ENCODE results near the gene SLCO4A1.
A peak's percentile ranks its signal among the peaks of the same experiment; 100 is the strongest.
"Not testable (repeated sequence)": the region's sequence is repeated elsewhere in the genome, so short reads cannot be mapped to it uniquely, and the experiment has no call there.

The SLCO4A1 gene

GRCh38 chr20:62623488-62624324 lies 18.6 kb upstream of the SLCO4A1 start:
- DNase-seq, result peak; percentile 44

GRCh38 chr20:62624325-62624690 lies 18.0 kb upstream of the SLCO4A1 start:
- no peak for DNase-seq

- DNase-seq, result no peak
Measured at GRCh38 chr20:62624719-62625453, 17.4 kb upstream of the SLCO4A1 start.

- no peak for DNase-seq
Measured at GRCh38 chr20:62625516-62625915, 16.8 kb upstream of the SLCO4A1 start.

DNA sequence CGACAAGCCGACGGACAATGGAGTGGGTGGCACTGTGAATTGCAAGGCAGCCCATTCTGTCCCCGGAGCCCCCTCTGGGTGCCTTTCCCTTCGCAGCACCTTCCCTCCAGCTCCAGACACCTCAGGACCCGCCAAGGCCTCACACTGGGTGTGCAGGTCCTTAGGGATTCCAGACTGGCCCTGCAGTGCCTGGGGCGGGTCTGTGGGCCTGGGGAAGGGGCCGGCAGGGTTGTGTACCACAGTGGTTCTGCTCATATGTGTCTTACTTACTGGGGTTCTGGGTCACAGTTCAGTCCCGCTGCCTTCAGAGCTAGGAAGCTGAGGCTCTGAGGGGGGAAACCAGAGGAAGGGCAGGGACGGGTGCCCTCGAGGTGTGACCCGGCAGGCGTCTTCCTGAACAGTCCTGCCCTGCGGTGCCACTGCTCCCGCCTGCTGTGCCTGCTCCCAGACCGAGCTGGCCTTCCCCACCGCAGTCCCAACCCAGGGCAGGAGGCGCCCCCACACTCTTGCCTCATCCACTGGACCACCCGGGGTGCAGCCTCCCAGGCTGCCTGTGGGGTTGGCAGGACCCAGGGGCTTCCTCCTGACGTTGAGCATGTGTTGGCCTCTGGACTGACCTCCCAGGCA lies 16.3 kb upstream of the SLCO4A1 start:
- no peak for DNase-seq

GRCh38 chr20:62627425-62627824 lies 14.9 kb upstream of the SLCO4A1 start:
- not testable (repeated sequence) for DNase-seq

GRCh38 chr20:62627901-62628612 lies 14.2 kb upstream of the SLCO4A1 start:
- DNase-seq, result no peak

- DNase-seq, result no peak
Measured at GRCh38 chr20:62628691-62629090, 13.6 kb upstream of the SLCO4A1 start.

GRCh38 chr20:62629864-62630470 lies 12.3 kb upstream of the SLCO4A1 start:
- DNase-seq, result no peak

DNA sequence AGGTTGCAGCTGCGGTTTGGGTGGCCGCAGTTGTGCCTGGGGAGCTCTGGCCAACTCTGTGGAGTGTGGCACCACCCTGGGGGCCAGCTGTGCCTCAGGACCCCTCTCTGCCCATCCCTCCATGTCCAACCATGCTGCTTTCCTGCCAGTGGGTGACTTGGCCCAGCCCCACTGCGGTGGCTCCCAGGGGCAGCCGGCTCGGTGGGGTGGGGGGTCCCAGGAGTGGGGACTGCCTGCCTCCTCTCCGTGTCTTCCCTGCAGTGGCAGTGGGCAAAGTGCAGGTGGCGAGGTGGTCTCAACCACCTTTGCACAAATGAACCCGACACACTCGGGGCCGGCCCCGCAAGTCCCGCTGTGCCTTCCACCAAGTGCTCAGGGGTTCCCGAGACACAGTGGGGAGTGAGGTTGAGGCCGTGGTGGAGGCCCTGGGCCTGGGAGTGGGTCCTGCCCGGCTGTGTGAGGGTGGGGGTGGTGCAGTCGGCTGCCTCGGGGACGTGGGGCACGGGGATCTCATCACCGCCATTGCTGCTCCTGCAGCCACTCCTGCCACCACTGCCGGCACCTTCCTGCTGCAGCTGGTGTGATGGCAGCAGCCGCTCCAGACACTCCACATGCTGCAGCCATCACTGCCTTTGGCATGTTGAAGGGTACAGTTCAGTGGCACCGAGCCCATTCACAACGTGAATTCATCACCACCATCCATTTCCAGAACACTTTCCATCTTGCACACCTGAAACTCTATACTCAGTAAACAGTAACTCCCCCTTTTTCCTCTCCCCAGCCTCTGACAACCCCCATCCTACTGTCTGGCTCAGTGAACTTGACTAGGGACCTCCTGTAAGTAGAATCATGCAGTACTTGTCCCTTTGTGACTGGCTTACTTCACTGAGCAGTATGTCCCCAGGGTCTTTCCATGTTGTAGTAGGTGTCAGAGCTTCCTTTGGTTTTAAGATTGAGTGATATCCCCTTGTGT lies 10.7 kb upstream of the SLCO4A1 start:
- DNase-seq, result no peak

GRCh38 chr20:62632575-62633090 lies 9.7 kb upstream of the SLCO4A1 start:
- no peak for DNase-seq

GRCh38 chr20:62633598-62634329 lies 8.5 kb upstream of the SLCO4A1 start:
- no peak for DNase-seq

DNA sequence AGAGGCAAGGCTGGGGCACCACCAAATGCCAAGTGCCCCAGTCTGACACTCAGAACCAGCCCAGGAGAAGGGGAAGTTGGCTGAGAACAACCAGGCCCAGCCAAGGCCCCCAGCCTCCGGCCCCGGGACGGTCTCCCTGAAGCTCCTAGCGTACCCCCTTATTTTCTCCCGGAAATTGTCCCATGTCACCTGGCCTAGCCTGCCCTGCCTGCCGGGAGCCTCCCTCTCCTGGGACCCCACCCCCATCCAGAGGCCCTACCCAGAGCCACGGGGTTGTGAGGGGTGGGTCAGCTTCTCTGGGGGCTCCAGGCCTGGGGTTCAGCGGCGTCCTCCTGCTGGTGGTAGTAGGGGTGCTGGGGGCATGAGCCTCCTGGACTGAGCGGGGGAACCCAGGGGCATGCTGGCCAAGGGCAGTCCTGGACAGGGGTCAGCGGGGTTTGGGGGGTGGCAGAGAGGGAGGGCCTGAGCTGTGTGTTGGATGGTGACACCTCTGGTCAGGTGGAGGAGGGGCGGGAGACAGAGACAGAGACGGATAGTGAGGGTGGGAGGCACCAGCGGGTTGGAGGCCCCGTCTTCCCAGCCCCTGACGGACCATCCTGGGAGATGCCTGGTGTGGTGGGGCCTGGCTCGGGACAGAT lies 7.9 kb upstream of the SLCO4A1 start:
- DNase-seq, result no peak

DNA sequence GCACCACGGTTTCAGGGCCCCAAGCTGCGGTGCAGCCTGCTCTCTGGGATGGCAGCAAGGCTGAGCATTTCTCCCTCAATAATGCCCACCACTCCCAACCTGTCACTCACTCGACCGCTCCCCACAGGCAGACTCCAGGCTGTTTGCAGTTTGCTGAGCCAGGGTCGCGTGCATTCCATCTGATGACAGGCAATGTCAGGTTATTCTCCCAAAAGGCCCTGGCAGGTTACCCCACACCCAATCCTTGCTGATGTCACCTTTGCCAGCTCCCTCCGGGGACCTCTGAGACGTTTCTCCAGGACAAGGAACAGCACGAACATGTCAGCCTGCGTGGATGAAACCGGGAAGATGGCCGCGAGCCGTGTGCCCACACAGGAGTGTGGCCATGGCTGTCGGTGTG lies 7.1 kb upstream of the SLCO4A1 start:
- no peak for DNase-seq

DNA sequence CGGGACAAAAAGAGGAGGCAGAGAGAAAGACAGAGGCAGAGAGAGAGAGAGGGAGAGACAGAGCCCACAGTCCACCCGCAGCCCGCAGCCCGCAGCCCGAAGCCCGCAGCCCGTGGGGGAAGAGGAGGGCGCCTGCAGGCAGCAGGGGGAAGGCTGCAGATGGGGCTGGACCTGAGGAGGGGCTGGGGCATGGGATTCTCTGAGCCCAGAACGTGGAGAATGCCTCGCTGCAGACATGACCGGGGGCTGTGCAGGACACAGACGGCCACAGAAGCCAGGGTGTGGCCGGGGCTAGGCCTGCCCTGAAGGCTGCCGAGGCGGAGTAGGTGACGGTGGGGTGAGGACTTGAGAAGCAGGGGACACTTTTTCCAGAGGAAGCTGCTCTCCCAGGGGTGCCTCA lies 6.5 kb upstream of the SLCO4A1 start:
- no peak for DNase-seq

DNA sequence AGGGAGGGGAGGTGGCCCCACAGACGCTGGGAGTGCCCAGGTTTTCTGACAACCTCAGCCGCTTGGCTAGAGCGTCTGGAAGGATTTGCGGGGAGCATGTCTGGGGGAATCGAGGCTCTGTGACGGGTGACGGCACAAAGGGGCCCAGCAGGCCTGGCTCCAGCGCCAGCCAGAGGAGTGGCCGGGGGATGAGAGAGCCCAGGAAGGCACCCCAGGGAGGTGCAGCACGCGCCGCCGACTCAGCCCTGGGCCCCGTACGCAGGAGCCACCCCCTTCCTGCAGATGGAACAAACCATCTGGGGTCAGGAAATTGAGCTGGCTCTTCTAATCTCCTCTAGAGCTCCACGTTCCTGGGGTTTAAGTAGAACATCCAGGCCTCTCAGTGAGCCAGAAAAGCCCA lies 5.9 kb upstream of the SLCO4A1 start:
- no peak for DNase-seq

DNA sequence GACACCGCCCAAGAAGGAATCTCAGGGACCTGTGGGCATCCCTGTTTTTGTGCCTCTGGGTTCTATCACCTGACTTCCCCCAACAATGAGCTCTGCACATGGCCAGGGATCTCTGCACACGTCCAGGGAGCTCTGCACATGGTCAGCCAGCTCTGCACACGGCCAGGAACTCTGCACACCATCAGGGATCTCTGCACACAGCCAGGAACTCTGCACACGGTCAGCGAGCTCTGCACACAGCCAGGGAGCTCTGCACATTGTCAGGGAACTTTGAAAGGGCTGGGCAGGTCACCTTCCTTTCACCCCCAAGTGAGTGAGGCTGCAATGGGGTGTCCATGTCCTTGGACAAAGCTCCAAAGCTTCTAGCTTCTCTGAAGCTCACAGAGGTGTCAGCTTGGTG lies 5.2 kb upstream of the SLCO4A1 start:
- no peak for DNase-seq

- no peak for DNase-seq
Measured at GRCh38 chr20:62637521-62638054, 4.7 kb upstream of the SLCO4A1 start.

- DNase-seq, result no peak
Measured at GRCh38 chr20:62638055-62638570, 4.2 kb upstream of the SLCO4A1 start.
